ENCODE results near the gene TBC1D14.

Gene TBC1D14

GRCh38 chr4:7018281-7018680 lies 108.7 kb downstream of the TBC1D14 start:
- in situ Hi-C loops (cut with MboI; ENCODE audit: low sequenced_read_pairs, unreplicated experiment) = no loop called here
- TF ChIP-seq CTCF (IDR thresholded peaks at IDR 0.05; ENCODE audit: borderline replicate concordance, control extremely low read depth, extremely low read depth, insufficient read depth, missing control alignments) = no peak
- no peak for DNase-seq (ENCODE audit: low spot score)

- no peak for TF ChIP-seq CTCF (IDR thresholded peaks at IDR 0.05; ENCODE audit: borderline replicate concordance, control extremely low read depth, extremely low read depth, insufficient read depth, missing control alignments)
- in situ Hi-C loops (cut with MboI; ENCODE audit: low sequenced_read_pairs, unreplicated experiment) = no loop called here
- DNase-seq (ENCODE audit: low spot score) = no peak
Measured at GRCh38 chr4:7019367-7019766, 109.7 kb downstream of the TBC1D14 start.

GRCh38 chr4:7020290-7020689 lies 110.7 kb downstream of the TBC1D14 start:
- DNase-seq (ENCODE audit: low spot score) = no peak
- no peak for TF ChIP-seq CTCF (IDR thresholded peaks at IDR 0.05; ENCODE audit: borderline replicate concordance, control extremely low read depth, extremely low read depth, insufficient read depth, missing control alignments)
- in situ Hi-C loops (cut with MboI; ENCODE audit: low sequenced_read_pairs, unreplicated experiment) = no loop called here

GRCh38 chr4:7020856-7021255 lies 111.2 kb downstream of the TBC1D14 start:
- in situ Hi-C loops (cut with MboI; ENCODE audit: low sequenced_read_pairs, unreplicated experiment) = no loop called here
- TF ChIP-seq CTCF (IDR thresholded peaks at IDR 0.05; ENCODE audit: borderline replicate concordance, control extremely low read depth, extremely low read depth, insufficient read depth, missing control alignments) = no peak
- DNase-seq (ENCODE audit: low spot score) = no peak

- no peak for TF ChIP-seq CTCF (IDR thresholded peaks at IDR 0.05; ENCODE audit: borderline replicate concordance, control extremely low read depth, extremely low read depth, insufficient read depth, missing control alignments)
- in situ Hi-C loops (cut with MboI; ENCODE audit: low sequenced_read_pairs, unreplicated experiment) = no loop called here
- DNase-seq (ENCODE audit: low spot score) = no peak
Measured at GRCh38 chr4:7021355-7021754, 111.7 kb downstream of the TBC1D14 start.

GRCh38 chr4:7021930-7022664 lies 112.5 kb downstream of the TBC1D14 start:
- in situ Hi-C loops (cut with MboI; ENCODE audit: low sequenced_read_pairs, unreplicated experiment) = no loop called here
- DNase-seq (ENCODE audit: low spot score) = no peak
- TF ChIP-seq CTCF (IDR thresholded peaks at IDR 0.05; ENCODE audit: borderline replicate concordance, control extremely low read depth, extremely low read depth, insufficient read depth, missing control alignments) = no peak
